SIG-M5 (cell line): ENCODE results near the gene TRMT10C.
A peak's percentile ranks its signal among the peaks of the same experiment; 100 is the strongest.
"Not testable (repeated sequence)": the region's sequence is repeated elsewhere in the genome, so short reads cannot be mapped to it uniquely, and the experiment has no call there.

Source experiments
- DNase-seq: peaks from one replicate; lab custom pipeline; 2025; lab: John Stamatoyannopoulos, UW

The TRMT10C gene

DNA sequence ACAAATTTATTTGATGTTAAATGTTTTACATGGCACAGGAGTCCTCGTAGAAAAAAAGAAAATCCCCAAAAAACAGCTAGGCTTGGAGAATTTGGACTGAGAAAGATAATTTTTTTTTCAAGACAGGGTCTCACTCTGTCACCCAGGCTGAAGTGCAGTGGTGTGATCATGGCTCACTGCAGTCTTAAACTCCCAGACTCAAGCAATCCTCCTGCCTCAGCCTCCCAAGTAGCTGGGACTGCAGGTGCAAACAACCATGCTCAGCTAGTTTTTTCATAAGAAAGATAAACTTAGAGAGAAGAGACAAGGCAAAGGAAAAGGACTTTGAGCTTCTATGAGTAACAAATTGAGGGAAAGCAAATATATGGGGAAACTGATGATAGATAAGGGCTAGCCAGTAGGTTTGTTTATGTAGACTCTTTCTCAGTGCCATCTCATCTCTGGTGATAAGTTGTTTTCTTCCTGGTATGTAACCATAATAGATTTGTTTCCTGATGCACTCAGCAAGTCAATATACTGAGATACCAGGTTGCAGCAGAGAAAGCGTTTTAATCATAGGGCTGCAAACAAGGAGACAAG lies 13.1 kb upstream of the TRMT10C start:
- no peak for DNase-seq

DNA sequence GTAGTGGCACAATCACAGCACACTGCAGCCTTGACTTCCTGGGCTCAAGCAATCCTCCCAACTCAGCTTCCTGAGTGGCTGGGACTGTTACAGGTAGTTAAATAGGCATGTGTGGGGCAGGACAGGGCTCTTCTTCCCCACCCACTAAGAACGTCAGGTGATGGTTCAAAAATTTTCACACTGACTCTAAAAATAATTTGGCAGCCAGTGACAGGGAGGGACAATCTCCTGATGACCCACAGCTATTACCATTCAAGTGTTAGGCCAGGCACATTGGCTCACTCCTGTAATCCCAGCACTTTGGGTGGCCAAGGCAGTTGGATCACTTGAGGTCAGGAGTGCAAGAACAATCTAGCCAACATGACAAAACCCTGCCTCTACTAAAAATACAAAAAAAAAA lies 12.2 kb upstream of the TRMT10C start:
- DNase-seq = no peak

DNA sequence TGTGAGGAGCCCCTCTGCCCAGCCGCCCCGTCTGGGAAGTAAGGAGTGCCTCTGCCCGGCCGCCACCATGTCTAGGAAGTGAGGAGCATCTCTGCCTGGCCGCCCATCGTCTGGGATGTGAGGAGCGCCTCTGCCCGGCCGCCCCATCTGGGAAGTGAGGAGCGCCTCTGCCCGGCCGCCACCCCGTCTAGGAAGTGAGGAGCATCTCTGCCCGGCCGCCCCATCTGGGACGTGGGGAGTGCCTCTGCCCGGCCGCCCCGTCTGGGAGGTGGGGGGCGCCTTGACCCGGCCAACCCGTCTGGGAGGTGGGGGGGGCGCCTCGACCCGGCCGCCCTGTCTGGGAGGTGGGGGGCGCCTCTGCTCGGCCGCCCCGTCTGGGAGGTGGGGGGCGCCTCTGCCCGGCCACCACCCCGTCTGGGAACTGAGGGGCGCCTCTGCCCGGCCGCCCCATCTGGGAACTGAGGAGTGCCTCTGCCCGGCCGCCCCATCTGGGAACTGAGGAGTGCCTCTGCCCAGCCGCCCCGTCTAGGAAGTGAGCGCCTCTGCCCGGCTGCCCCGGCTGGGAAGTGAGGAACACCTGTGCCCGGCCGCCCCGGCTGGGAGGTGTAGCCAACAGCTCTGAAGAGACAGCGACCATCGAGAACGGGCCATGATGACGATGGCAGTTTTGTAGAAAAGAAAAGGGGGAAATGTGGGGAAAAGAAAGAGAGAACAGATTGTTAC lies 10.1 kb upstream of the TRMT10C start:
- DNase-seq = not testable (repeated sequence)

DNA sequence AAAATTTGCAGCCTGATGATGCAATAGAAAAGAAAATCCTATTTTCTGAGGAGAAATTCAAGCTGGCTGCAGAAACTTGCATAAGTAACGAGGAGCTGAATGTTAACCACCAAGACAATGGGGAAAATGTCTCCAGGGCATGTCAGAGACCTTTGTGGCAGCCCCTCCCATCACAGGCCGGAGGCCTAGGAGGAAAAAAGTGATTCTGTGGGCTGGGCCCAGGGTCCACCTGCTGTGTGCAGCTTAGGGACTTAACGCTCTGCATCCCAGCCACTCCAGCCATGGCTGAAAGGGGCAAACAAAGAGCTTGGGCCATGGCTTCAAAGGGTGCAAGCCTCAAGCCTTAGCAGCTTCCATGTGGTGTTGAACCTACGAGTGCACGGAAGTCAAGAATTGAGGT lies 8.3 kb upstream of the TRMT10C start:
- not testable (repeated sequence) for DNase-seq

DNA sequence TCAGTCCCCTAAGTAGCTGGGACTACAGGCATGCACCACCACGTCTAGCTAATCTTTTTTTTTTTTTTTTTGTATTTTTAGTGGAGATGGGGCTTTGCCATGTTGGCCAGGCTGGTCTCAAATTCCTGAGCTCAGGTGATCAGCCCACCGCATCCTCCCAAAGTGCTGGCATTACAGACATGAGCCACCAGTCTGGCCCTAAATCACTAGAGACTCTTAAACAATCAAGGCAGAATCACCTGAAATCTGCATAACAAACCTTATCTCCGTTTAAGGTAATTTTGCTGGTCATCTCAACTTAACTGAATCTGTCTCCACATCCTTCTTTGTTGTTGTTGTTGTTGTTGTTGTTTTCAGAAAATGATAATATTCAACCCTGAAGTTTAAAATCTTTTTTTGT lies 5.6 kb upstream of the TRMT10C start:
- no peak for DNase-seq

DNA sequence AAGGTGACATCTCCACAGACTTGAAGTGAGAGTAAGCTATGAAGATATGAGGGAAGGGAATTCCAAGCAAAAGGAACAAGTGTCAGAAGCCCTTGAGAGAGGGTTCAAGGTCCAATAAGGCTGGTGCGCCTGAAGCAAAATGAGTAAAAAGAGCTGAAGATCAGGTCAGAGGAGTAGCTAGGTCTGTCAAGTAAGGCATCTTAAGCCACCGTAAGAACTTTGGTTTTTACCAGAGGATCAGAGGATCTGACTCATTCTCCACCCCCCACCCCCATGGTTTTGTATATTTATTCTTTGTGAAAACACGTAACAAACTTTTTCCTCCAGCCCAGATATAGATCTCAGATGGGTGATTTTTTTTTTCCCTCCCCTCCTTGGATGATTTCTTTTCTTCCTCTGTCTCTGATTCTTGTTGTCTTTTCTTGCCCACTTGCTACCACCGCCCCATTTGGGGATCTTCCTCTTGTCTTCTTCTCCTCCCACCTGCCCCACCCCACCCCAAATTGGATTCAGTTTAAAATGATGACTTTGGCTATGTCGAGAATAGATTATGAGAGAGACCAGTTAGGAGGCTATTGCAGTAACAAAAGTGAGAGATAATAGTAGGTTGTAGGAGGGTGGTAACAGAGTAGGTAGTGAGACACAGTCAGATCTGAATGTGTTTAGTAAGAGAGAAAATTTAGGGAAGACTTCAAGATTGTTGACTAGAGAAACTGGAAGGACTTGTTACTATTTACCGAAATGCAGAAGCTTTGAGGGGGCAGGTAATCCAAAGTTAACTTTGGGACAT lies 6.1 kb downstream of the TRMT10C start:
- no peak for DNase-seq

DNA sequence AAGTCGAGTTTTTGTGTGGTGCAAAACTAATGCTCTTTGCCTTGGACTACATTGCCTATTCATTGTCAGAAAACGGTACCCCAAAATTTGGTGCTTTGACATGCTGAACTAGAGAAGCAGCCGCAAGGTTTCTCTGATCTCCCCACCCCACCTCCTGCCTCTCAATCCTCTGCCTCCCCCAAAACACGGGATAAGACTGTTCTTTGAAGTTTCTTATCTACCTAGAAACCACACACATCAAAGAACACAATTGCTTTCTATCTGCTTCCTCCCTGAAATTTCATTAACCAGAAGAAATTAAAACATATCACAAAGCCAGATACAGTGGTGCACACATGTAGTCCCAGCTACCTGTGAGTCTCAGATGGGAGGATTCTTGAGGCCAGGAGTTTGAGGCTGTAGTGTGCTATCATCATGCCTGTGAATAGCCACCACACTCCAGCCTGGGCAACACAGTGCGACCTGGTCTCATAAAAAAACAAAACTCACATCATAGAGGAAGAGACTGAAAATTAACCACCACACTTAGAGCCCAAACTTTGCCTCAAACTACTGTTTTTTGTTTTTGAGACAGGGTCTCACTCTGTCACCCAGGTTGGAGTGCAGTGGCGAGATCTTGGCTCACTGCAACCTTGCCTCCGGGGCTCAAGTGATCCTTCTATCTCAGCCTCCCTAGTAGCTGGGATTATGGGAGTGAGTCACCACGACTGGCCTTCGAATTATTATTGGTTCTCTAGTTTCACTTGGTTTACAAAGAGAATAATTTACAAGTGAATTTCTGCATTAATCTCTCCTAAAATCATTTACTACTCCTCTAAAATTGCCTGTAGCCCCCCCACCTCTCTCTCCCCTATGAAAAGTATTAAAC lies 9.6 kb downstream of the TRMT10C start:
- no peak for DNase-seq

DNA sequence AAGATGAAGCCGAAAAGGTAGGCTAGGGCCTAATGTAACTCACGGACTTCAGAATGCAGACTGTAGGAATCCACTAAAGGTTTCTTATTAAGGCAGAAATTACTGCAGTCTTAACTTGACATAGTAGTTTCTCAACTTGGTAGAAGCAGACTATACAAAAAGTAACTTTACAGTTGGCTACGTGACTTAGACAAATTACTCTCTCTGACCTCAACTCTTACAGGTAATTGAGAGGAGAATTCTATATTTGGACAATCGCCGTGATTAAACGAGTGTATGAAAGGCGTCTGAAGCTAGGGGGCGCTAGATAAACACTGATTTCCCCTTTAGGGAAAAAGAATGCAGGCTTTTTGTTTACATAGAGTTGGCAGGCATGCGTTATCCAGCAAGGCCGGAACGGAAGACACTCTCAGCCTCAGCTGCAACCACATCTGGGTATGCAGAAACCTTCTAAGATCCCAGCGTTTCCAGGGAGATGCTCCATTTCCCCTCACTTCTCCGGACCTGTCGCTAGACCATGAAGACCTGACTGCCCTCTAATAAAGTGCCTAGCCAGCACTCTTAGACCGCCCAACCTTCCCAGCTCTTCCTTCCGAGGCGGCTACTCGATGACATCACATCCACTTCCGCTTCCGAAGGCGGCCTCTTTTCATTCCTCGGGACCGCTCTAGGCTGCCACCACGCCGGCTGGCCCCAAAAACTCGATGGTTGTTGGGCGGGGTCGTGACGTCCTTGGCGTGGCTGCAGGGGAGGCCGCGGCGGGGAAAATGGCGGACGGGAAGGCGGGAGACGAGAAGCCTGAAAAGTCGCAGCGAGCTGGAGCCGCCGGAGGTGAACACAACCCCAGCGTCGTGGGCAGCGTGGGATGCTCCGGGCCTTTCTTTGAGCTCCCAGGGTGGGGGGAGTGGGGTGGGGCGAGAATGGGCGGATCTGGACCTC lies 12.1 kb downstream of the TRMT10C start, which contains the start of gene PCNP:
TSS of gene PCNP (plus strand) at position 732 of the 939 bp plus-strand sequence. CDS start at position 768, 36 bp downstream.
- DNase-seq = peak; percentile 91

DNA sequence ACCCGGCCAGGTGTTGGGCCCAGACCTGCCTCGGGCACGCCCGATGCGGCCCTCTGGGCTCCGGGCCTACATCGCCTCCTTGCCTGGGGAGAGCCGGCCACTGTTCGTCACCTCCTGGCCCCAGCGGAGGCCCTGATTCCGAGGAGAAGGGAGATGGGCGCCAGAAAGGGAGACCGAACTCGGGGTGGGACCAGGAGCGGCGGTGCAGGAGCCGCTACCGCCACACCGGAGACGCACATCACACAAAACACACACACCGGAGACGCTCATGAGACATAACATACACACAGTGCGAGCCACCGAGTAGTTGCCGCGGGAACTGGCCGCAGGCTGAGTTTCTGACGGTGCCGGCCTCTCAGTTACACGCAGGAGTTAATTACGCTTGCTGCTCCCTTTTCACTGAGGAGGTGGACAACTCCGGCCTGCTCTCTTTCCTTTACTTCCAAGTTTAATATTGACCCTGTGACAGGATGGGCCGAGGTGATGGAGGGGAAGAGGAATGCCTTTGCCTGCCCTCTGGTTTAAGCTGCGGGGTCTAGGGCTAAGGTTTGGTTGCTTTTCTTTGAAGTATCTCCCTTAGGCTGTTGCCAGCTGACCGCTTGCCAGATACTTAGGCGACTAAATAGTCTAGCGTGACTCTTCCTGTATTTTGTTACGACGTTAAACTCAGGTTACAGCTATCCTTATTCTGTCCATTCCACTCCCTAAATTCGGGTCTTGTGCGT lies 12.9 kb downstream of the TRMT10C start:
- DNase-seq = no peak

DNA sequence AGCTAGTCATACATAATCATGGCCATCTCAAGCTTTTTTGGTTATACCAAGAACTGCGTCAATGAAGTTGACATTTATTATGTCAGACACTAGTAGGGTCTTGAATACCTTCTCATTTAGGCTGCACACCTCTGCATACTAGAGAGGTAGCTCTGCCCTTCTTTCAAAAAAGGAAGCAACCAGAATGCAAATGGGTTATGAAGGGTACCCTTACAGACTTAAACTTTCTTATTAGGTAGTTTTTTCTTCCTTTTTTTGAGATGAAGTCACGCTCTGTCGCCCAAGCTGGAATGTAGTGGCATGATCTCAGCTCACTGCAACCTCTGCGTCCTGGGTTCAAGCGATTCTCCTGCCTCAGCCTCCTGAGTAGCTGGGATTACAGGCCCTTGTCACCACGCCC lies 15.6 kb downstream of the TRMT10C start:
- DNase-seq = no peak

DNA sequence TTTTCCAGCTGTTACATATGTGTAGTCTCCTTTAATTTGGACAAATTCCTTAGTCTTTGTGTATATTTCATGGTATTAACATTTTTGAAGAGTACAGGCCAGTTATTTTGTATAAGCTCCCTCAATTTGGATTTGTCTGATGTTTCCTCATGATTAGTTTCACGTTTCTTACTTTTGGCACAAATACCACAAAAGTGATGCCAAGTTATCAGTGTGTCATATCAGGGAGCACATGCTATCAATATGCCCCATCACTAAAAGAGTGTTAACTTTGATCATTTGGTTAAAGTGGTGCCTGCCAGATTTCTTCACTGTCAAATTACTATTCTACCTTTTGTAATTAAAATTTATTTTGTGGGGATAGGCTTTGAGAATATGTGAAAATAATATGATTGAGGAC lies 26.9 kb downstream of the TRMT10C start:
- DNase-seq = no peak

DNA sequence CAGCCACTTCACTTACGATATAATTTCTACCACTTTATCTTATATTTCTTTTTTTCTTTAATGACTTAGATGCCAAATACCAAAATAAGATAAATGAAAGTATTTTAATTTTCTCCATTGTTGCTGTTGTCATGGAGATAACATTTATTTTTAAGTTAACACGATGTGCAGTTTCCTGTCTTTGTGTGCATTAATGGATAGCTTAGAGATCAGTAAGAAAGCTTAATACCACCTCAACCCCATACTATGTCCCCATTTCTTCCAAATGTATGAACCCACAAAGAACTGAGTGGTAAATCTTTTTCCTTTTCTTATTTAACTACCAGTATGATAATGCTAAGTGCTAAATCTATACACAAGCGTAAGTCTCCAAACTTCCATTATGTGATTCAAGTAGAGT lies 29.4 kb downstream of the TRMT10C start:
- no peak for DNase-seq

DNA sequence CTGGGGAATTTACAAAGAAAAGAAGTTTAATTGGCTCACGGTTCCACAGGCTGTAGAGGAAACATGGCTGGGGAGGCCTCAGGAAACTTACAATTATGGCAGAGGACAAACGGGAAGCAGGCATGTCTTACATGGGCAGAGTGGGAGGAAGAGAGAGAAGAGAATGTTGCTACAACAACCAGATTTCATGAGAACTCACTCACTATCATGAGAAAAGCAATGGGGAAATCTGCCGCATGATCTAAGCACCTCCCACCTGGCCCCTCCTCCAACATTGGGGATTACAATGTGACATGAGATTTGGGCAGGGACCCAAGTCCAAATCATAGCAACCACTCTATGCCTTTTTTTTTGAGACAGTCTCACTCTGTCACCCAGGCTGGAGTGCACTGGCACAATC lies 41.1 kb downstream of the TRMT10C start:
- DNase-seq = no peak

DNA sequence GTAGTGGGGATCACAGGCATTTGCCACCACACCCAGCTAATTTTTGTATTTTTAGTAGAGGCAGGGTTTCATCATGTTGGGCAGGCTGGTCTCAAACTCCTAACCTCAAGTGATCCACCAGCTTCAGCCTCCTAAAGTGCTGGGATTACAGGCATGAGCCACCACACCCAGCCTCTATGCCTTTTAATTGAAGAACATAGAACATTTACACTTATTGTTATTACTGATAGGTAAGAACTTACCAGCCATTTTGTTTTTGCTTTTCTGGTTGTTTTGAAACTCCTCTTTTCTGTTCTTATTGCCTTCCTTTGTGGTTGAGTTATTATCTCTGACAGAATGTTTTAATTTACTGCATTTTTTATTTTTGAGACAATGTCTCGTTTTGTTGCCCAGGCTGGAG lies 41.5 kb downstream of the TRMT10C start:
- DNase-seq = no peak

DNA sequence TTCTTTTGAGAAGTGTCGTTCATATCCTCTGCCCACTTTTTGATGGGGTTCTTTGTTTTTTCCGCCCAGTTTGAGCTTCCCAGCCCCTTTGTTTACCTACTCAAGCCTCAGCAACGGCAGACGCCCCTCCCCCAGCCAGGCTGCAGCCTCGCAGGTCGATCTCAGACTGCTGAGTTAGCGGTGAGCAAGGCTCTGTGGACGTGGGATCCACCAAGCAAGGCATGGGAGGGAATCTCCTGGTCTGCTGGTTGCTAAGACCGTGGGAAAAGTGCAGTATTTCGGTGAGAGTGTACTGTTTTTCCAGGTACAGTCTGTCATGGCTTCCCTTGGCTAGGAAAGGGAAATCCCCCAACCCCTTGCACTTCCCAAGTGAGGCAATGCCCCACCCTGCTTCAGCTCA lies 43.7 kb downstream of the TRMT10C start:
- not testable (repeated sequence) for DNase-seq

DNA sequence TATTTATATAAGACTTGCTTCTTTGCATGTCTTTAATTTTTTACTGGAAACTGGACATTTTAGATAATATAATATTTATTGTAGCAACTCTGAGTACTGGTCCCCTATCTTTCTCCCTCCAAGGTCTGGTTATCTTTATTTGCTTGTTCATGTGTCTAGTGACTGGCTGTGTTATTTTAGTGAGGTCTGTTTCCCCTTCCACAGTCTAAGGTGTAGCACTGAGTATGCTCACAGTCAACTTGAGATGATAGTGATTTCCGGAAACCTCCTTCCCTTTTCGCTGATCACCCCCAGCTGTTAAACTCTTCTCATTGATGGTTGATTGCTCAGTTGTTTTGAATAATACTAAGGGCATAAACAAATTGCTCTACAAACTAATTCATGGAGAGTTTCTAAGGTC lies 49.4 kb downstream of the TRMT10C start:
- DNase-seq = no peak

DNA sequence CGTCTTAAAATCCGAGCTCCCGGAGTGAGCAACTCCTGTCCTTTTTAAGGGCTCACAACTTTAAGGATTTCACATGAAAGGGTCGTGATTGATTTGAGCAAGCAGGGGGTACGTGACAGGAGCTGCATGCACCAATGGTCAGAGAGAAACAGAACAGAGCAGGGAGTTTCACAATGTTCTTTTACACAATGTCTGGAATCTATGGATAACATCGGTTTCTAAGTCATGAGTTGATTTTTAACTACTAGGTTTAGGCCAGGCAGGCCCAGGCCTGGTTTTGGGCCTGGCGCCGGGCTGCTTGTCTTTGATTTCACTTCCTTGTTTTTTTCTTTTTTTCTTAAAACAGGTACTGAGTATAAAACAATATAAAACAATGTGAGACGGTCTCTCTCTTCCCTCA lies 51.3 kb downstream of the TRMT10C start:
- not testable (repeated sequence) for DNase-seq

DNA sequence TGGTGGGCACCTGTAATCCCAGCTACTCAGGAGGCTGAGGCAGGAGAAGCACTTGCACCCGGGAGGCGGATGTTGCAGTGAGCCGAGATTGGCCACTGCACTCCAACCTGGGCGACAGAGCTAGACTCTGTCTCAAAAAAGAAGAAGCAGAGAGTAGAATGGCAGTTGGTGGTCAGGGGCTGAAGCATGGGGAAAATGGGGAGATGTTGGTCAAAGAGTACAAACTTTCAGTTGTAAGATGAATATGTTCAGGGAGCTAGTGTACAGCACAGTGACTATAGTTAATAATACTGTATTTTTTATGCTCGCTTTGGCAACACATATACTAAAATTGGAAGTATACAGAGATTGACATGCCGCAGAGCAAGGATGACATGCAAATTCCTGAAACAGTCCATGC lies 53.9 kb downstream of the TRMT10C start:
- DNase-seq = no peak
